Epithelial cell of esophagus (primary cell): Measurements from ENCODE around the gene CPA2.

Experiments
- DNase-seq: peaks from one replicate; pipeline ENCODE4 v3.0.0; 2010; ENCODE audit warnings: low read depth
- H3K4me3 ChIP-seq: 2 replicates; pipeline ENCODE4 v1.5.1; 2011; ENCODE audit warnings: mild to moderate bottlenecking, low read length, control low read depth
- TF ChIP-seq, protein P1 (sequence below): IDR thresholded peaks from 2 replicates; pipeline ENCODE4 v1.5.1; 2011; ENCODE audit warnings: low read depth, mild to moderate bottlenecking, low read length, control low read depth, inconsistent platforms; ENCODE audit not compliant: insufficient read depth; ENCODE audit errors: missing control alignments

CPA2 gene

DNA sequence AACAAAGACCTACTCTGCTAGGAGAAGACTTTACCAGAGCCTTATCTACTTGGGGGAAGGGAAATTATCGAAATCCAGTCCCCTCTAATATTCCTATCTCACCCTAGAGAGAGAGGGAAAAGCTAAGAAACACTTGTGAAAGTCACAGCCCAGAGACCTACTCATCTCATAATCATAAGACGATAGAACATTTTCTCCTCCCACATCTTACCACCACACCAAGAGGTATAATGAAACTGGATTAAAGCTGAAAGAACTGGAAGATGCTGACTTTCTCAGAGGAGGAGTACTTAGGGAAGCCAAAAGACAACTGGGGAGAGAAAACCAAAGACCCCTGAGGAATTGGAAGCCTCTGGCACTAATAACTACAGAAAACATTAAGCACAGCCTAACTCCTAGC is 67.2 kb downstream of the CPA2 start:
- TF ChIP-seq, protein P1, sequence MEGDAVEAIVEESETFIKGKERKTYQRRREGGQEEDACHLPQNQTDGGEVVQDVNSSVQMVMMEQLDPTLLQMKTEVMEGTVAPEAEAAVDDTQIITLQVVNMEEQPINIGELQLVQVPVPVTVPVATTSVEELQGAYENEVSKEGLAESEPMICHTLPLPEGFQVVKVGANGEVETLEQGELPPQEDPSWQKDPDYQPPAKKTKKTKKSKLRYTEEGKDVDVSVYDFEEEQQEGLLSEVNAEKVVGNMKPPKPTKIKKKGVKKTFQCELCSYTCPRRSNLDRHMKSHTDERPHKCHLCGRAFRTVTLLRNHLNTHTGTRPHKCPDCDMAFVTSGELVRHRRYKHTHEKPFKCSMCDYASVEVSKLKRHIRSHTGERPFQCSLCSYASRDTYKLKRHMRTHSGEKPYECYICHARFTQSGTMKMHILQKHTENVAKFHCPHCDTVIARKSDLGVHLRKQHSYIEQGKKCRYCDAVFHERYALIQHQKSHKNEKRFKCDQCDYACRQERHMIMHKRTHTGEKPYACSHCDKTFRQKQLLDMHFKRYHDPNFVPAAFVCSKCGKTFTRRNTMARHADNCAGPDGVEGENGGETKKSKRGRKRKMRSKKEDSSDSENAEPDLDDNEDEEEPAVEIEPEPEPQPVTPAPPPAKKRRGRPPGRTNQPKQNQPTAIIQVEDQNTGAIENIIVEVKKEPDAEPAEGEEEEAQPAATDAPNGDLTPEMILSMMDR: no peak
- H3K4me3 ChIP-seq: no peak overlapping the region
- no peak for DNase-seq

DNA sequence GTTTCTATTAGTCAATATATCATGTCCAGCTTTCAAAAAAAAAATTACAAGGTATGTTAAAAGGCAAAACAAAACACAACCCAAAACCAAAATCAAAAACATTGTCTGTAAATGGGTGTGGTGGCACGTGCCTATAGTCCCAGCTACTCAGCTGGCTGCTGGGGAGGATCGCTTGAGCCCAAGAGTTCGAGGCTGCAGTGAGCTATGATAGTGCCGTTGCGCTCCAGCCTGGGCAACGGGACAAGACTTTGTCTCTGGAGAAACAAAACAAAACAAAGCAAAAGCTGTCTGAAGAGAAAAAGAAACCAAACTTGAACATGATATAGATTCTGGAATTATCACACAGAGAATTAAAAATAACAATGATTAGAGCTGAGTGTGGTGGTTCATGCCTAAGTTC is 67.6 kb downstream of the CPA2 start:
- DNase-seq: no peak
- H3K4me3 ChIP-seq: no peak overlapping the region
- TF ChIP-seq, protein P1: no peak

DNA sequence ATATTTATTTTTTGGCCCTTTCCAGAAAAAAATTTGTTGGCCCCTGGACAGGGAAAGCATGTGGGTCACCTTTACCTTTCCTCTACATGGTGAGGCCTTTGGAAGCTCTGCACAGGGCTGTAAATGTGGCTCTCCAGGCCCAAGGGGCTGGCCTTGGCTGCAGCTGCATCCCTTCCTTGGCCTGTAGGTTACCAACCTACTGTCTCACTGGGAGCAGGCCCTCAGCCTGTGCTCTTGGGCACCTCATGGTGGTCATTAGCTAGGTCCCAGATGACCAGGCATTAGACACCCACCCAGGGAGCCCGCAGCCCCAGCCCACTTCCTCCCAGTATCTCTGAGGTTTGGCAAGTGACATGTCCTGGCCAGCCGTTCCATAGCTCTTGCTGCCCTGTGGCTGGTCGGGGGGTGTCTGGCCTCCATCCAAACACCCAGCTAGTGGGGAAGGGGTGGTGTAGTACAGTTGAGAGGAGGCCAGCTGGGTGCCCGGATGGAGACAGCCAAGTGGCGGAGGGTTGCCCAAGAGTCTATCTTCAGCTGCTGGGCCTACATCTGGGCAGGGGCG is 70.8 kb downstream of the CPA2 start:
- TF ChIP-seq, protein P1: no peak
- no peak overlapping the region for H3K4me3 ChIP-seq
- no peak for DNase-seq

DNA sequence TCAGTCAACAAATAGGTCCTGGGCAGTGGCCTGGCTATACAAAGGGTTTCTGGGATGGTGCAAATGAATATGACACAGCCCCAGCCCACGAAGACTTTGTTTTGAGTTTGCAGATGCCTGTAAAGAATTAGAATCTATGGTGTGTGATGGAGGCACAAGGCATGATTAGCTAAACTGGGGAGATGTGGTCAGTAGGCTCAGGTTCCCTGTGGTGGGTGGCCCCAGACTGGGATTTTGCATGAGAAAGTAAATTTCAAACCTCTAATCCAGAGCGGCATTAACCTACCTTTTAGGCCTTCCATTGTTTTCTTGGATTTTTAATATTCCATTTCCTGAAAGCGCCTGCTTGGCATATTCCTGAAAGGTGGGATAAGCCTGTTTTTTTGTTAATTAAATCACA is 71.6 kb downstream of the CPA2 start:
- DNase-seq: no peak
- TF ChIP-seq, protein P1: no peak
- H3K4me3 ChIP-seq: no peak overlapping the region
